Measurements from ENCODE around the gene PCLO.

Gene PCLO

GRCh38 chr7:82959528-82959927 lies 203.2 kb downstream of the PCLO start:
- no peak overlapping the region for H3K4me3 ChIP-seq (replicated peaks; ENCODE audit: low read depth, low read length)
- no peak for DNase-seq (ENCODE audit: extremely low read depth, low read depth)
- TF ChIP-seq CTCF (IDR thresholded peaks at IDR 0.05; ENCODE audit: low read depth, low read length, missing control alignments) = no peak

- H3K4me3 ChIP-seq (replicated peaks; ENCODE audit: low read depth, low read length) = no peak overlapping the region
- TF ChIP-seq CTCF (IDR thresholded peaks at IDR 0.05; ENCODE audit: low read depth, low read length, missing control alignments) = no peak
- no peak for DNase-seq (ENCODE audit: extremely low read depth, low read depth)
Measured at GRCh38 chr7:82957521-82957920, 205.2 kb downstream of the PCLO start.

GRCh38 chr7:82953324-82954027 lies 209.2 kb downstream of the PCLO start:
- TF ChIP-seq CTCF (IDR thresholded peaks at IDR 0.05; ENCODE audit: low read depth, low read length, missing control alignments) = no peak
- no peak overlapping the region for H3K4me3 ChIP-seq (replicated peaks; ENCODE audit: low read depth, low read length)
- DNase-seq (ENCODE audit: extremely low read depth, low read depth) = no peak

- H3K4me3 ChIP-seq (replicated peaks; ENCODE audit: low read depth, low read length) = no peak overlapping the region
- DNase-seq (ENCODE audit: extremely low read depth, low read depth) = no peak
- no peak for TF ChIP-seq CTCF (IDR thresholded peaks at IDR 0.05; ENCODE audit: low read depth, low read length, missing control alignments)
Measured at GRCh38 chr7:82950436-82950835, 212.2 kb downstream of the PCLO start.

- no peak for DNase-seq (ENCODE audit: extremely low read depth, low read depth)
- H3K4me3 ChIP-seq (replicated peaks; ENCODE audit: low read depth, low read length) = no peak overlapping the region
- no peak for TF ChIP-seq CTCF (IDR thresholded peaks at IDR 0.05; ENCODE audit: low read depth, low read length, missing control alignments)
Measured at GRCh38 chr7:82945480-82945879, 217.2 kb downstream of the PCLO start.

- no peak overlapping the region for H3K4me3 ChIP-seq (replicated peaks; ENCODE audit: low read depth, low read length)
- no peak for TF ChIP-seq CTCF (IDR thresholded peaks at IDR 0.05; ENCODE audit: low read depth, low read length, missing control alignments)
- no peak for DNase-seq (ENCODE audit: extremely low read depth, low read depth)
Measured at GRCh38 chr7:82945056-82945455, 217.6 kb downstream of the PCLO start.

GRCh38 chr7:82932516-82932915 lies 230.2 kb downstream of the PCLO start:
- DNase-seq (ENCODE audit: extremely low read depth, low read depth) = no peak
- H3K4me3 ChIP-seq (replicated peaks; ENCODE audit: low read depth, low read length) = no peak overlapping the region
- TF ChIP-seq CTCF (IDR thresholded peaks at IDR 0.05; ENCODE audit: low read depth, low read length, missing control alignments) = no peak

Measured in HFF-Myc (cell line).